Measurements from ENCODE around the gene AUTS2.

GRCh38 chr7:69722843-69723242, 124.6 kb downstream of the AUTS2 start:
- TF ChIP-seq EZH2 (IDR thresholded peaks at IDR 0.05; ENCODE audit: insufficient read depth, poor library complexity, severe bottlenecking): no peak
- no peak for TF ChIP-seq EZH2phosphoT487 (IDR thresholded peaks at IDR 0.05; ENCODE audit: insufficient read depth, low read depth)

All from GM23248 (cell line).